Epithelial cell of esophagus (primary cell): ENCODE data around the gene SCARB1.
A peak's percentile ranks its signal among the peaks of the same experiment; 100 is the strongest.

Source experiments
- DNase-seq: peaks from one replicate; pipeline ENCODE4 v3.0.0; 2010; ENCODE audit warnings: low read depth
- H3K4me3 ChIP-seq: 2 replicates; pipeline ENCODE4 v1.5.1; 2011; ENCODE audit warnings: mild to moderate bottlenecking, low read length, control low read depth
- TF ChIP-seq, protein P1 (sequence below): IDR thresholded peaks from 2 replicates; pipeline ENCODE4 v1.5.1; 2011; ENCODE audit warnings: low read depth, mild to moderate bottlenecking, low read length, control low read depth, inconsistent platforms; ENCODE audit not compliant: insufficient read depth; ENCODE audit errors: missing control alignments

SCARB1 gene

GRCh38 chr12:124767066-124767821, 96.4 kb downstream of the SCARB1 start:
- H3K4me3 ChIP-seq = no peak overlapping the region
- peak; percentile 57 for DNase-seq
- TF ChIP-seq, protein P1, sequence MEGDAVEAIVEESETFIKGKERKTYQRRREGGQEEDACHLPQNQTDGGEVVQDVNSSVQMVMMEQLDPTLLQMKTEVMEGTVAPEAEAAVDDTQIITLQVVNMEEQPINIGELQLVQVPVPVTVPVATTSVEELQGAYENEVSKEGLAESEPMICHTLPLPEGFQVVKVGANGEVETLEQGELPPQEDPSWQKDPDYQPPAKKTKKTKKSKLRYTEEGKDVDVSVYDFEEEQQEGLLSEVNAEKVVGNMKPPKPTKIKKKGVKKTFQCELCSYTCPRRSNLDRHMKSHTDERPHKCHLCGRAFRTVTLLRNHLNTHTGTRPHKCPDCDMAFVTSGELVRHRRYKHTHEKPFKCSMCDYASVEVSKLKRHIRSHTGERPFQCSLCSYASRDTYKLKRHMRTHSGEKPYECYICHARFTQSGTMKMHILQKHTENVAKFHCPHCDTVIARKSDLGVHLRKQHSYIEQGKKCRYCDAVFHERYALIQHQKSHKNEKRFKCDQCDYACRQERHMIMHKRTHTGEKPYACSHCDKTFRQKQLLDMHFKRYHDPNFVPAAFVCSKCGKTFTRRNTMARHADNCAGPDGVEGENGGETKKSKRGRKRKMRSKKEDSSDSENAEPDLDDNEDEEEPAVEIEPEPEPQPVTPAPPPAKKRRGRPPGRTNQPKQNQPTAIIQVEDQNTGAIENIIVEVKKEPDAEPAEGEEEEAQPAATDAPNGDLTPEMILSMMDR = peak; percentile 90

DNA sequence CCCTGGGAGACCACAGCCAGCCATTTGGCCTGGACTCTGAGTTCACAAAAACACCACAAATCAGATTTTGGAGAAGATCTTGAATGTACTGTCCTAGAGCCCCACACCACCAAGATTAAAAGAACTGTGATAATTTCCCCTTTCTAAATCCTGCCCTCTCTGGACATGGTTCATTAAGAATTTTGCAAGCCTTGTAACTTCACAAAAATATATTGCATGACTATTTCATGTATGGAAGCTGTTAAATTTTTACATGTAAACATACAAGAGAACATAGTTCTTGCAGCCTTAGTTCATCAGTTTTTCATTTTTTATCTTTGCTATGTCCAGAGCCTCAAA, 97.0 kb downstream of the SCARB1 start:
- DNase-seq = no peak
- TF ChIP-seq, protein P1 = no peak
- H3K4me3 ChIP-seq = no peak overlapping the region

GRCh38 chr12:124765581-124766489, 97.8 kb downstream of the SCARB1 start:
- no peak for DNase-seq
- no peak overlapping the region for H3K4me3 ChIP-seq
- TF ChIP-seq, protein P1 = no peak

DNA sequence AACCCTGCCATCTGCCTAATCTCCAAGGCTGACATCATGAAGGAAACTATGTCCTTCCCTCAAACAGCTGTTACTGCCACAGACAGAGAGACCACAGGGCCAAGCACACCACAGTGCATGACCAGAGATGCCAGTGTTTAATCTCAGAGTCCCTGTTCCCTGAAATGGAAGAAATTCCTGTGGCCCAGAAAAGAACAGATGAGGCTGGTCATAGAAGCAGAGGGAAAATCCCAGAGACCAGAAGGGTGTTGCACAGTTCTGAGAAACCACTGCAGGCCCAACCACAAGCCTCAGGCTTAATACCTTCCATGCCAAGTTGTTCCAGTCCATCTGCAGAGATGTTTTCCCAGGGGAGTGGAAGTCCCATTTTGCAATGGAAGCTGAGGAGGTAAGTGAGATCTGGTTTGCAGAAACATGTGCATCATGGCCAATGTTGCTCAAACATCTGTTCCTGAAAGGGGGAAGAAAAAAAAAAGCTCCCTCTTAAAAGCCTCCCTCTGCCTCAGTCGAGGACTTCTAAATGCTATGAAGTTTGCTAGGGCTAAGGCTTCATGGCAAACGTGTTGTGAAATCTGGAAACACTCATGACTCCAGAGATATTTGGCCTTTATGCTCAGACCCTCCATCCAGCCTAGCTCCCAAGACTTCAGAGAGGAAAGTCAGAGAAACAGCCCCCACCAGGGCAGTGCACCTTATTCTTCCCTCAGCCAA, 98.6 kb downstream of the SCARB1 start:
- H3K4me3 ChIP-seq = no peak overlapping the region
- TF ChIP-seq, protein P1 = no peak
- DNase-seq = peak; percentile 57

GRCh38 chr12:124764451-124764850, 99.2 kb downstream of the SCARB1 start:
- TF ChIP-seq, protein P1 = peak; percentile 73
- DNase-seq = peak; percentile 67

DNA sequence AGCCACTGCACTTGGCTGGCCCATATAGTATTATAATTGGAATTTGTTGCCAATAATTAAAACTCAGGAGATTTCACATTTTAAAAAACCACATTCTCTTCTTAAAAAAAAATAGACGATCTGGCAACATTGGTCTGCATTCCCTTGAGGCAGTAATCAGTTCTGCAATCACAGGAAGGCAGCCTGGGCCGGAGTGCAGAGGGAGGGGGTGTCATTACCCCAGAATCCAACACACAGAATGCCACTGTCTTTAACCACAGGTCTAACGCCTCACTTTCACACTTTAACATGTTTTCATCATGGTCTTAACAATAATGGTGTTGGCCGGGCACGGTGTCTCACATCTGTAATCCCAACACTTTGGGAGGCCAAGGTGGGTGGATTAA, 100.1 kb downstream of the SCARB1 start:
- no peak overlapping the region for H3K4me3 ChIP-seq
- DNase-seq = no peak
- TF ChIP-seq, protein P1 = no peak

More at GRCh38 chr12:124764451-124764850, 99.2 kb downstream of the SCARB1 start:
- H3K4me3 ChIP-seq = no peak overlapping the region
